ENCODE measurements around the gene NAGPA.

DNA sequence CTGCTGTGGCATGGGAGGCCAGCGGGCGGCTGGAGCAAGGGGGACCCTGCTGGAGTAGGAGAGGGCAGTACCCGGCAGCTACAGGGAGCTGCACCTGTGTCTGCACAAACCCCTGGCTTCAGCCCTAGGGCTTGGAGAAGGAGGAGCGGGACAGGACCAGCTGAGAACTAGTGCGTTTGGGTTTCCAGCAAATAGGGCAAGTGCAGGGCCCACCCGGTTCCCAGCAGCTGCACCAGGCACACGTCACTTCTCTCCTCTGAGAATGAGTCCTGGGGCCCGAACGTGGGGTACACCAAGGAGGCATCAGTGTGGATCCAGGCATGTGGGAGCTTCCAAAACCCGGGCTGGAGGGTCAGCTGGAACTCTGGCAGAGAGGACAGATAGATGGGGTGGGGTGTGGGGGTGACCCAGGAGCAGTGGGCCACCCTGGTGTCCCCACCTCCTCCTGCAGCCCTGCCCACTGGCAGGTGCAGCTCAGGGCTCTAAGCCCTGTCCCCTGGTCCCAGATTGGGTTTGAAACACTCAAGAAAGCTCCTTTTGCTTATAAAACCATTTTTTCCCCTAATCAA, 26.4 kb upstream of the NAGPA start:
- TF ChIP-seq, protein P1, sequence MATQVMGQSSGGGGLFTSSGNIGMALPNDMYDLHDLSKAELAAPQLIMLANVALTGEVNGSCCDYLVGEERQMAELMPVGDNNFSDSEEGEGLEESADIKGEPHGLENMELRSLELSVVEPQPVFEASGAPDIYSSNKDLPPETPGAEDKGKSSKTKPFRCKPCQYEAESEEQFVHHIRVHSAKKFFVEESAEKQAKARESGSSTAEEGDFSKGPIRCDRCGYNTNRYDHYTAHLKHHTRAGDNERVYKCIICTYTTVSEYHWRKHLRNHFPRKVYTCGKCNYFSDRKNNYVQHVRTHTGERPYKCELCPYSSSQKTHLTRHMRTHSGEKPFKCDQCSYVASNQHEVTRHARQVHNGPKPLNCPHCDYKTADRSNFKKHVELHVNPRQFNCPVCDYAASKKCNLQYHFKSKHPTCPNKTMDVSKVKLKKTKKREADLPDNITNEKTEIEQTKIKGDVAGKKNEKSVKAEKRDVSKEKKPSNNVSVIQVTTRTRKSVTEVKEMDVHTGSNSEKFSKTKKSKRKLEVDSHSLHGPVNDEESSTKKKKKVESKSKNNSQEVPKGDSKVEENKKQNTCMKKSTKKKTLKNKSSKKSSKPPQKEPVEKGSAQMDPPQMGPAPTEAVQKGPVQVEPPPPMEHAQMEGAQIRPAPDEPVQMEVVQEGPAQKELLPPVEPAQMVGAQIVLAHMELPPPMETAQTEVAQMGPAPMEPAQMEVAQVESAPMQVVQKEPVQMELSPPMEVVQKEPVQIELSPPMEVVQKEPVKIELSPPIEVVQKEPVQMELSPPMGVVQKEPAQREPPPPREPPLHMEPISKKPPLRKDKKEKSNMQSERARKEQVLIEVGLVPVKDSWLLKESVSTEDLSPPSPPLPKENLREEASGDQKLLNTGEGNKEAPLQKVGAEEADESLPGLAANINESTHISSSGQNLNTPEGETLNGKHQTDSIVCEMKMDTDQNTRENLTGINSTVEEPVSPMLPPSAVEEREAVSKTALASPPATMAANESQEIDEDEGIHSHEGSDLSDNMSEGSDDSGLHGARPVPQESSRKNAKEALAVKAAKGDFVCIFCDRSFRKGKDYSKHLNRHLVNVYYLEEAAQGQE (IDR thresholded peaks at IDR 0.05; ENCODE audit: low read depth, low read length) = no peak
- TF ChIP-seq, protein P2, sequence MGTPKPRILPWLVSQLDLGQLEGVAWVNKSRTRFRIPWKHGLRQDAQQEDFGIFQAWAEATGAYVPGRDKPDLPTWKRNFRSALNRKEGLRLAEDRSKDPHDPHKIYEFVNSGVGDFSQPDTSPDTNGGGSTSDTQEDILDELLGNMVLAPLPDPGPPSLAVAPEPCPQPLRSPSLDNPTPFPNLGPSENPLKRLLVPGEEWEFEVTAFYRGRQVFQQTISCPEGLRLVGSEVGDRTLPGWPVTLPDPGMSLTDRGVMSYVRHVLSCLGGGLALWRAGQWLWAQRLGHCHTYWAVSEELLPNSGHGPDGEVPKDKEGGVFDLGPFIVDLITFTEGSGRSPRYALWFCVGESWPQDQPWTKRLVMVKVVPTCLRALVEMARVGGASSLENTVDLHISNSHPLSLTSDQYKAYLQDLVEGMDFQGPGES (IDR thresholded peaks at IDR 0.05; ENCODE audit: low read depth, low read length) = no peak
- TF ChIP-seq SIN3A (IDR thresholded peaks at IDR 0.05; ENCODE audit: borderline replicate concordance, low read depth, low read length) (no peak), CTCF (IDR thresholded peaks at IDR 0.05) (no peak), POLR2AphosphoS5 (IDR thresholded peaks at IDR 0.05; ENCODE audit: low read depth, low read length) (no peak)

Measured in SK-N-SH (cell line).